PFSK-1 (cell line): ENCODE measurements around the gene RTCA.

Experiments used
- FOXP2 ChIP-seq: optimal IDR thresholded peaks from 2 replicates; pipeline ENCODE3; 2011; ENCODE audit warnings: borderline replicate concordance, control low read depth, inconsistent platforms; ENCODE audit not compliant: insufficient read depth; ENCODE audit errors: extremely low read length, extremely low read depth
- POLR2AphosphoS5 ChIP-seq: IDR thresholded peaks from 2 replicates; pipeline ENCODE4 v1.6.1; 2012; ENCODE audit warnings: low read depth, mild to moderate bottlenecking, control low read depth, low read length, moderate library complexity
- SIN3A ChIP-seq: IDR thresholded peaks from 2 replicates; pipeline ENCODE4 v1.6.1; 2012; ENCODE audit warnings: mild to moderate bottlenecking, low read length, moderate library complexity, borderline replicate concordance; ENCODE audit not compliant: insufficient read depth

DNA sequence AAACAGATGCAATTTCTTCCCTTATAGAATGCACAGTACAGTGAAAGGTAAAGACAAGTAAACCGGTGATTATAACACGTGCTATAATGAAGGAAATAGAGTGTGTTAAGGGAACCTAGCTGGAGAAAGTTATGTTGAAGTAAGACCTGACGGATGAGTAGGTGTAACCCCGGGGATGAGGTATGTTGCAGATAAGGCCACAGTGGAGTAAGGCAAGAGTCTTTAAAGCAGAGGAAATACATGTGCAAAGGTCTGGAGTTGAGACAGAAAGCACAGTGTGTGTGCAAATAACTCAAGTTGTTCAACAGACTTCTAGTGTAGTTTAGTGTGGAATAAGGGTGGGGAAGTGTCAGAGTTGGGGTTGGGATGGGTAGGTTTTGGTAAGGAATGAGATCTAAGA is 19.3 kb upstream of the RTCA start:
- no peak for TF ChIP-seq POLR2AphosphoS5
- no peak for TF ChIP-seq FOXP2
- no peak for TF ChIP-seq SIN3A
